Measurements from ENCODE around the gene ARHGEF28. TPM values are rescaled to one million over a fixed set of nuclear protein-coding genes. Genes with fewer than 3 reads are reported as not detected.

The ARHGEF28 gene
- total and polyA plus RNA-seq, 8 donors, result 13.9 to 156 (median 55.7) TPM

- Histone ChIP-seq H3K27me3 (no peaks in the 10 kb centered on the region), H3K9me3 (no peaks in the 10 kb centered on the region), H3K36me3 (no peaks in the 10 kb centered on the region), H3K4me1 (peaks cover 0 to 20% (median 4%) of the 10 kb centered on the region in 4 donors), H3K27ac (no peak overlapping the region), H3K4me3 (no peak overlapping the region)
- intact Hi-C loops (cut with DNase I; ENCODE audit: low total_unique reads), result no loop called here
- no peak for DNase-seq
- WGBS, 5 donors, result 53 to 67% (median 58%) methylated on average over 4 of the region's 4 CpGs
- TF ChIP-seq POLR2A (IDR thresholded peaks at IDR 0.05), result no peak
- TF ChIP-seq EP300 (IDR thresholded peaks at IDR 0.05), result no peak
- TF ChIP-seq POLR2AphosphoS5 (IDR thresholded peaks at IDR 0.05), result no peak
These were observed 114.3 kb downstream of the ARHGEF28 start for GRCh38 chr5:73740274-73740790.

GRCh38 chr5:73743161-73743560 lies 117.2 kb downstream of the ARHGEF28 start:
- H3K36me3 ChIP-seq, result no peaks in the 10 kb centered on the region
- H3K27me3 ChIP-seq, result no peaks in the 10 kb centered on the region
- H3K27ac ChIP-seq, result peak overlapping the region in 1 of 5 donors; percentile 20
- no peak for DNase-seq
- H3K9me3 ChIP-seq, result no peaks in the 10 kb centered on the region
- peaks cover 0 to 39% (median 12%) of the 10 kb centered on the region in 4 donors for H3K4me1 ChIP-seq
- intact Hi-C loops (cut with DNase I; ENCODE audit: low total_unique reads), result no loop called here
- WGBS, 5 donors, result 60 to 73% (median 66%) methylated on average over 2 of the region's 2 CpGs
- no peak for TF ChIP-seq CTCF (IDR thresholded peaks at IDR 0.05)
- no peak for TF ChIP-seq POLR2AphosphoS5 (IDR thresholded peaks at IDR 0.05)
- no peak for TF ChIP-seq POLR2A (IDR thresholded peaks at IDR 0.05)
- TF ChIP-seq EP300 (IDR thresholded peaks at IDR 0.05), result no peak
- H3K4me3 ChIP-seq, result no peak overlapping the region

DNA sequence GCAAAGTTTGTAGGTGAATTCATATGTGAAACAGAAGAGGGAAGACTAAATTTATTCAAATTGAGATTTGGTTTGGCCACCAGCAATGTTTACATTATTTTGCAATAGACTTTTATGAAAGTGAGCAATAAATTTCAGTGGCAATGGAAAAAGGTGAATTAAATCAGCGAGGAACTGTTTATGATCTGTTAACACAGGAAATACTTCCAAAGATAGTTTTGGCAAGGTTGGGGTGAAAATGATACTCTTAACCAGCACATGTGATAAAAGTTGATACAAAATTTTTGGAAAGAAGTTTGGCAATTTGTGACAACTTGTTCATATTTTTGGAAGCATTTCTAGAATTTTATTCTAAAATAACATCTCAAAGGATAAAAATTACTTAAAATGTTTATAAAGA lies 119.8 kb downstream of the ARHGEF28 start:
- Histone ChIP-seq H3K4me1 (peaks cover 20 to 65% (median 33%) of the 10 kb centered on the region in 4 donors), H3K27ac (no peak overlapping the region), H3K4me3 (no peak overlapping the region), H3K27me3 (no peaks in the 10 kb centered on the region), H3K36me3 (no peaks in the 10 kb centered on the region), H3K9me3 (no peaks in the 10 kb centered on the region)
- DNase-seq, result no peak
- TF ChIP-seq POLR2AphosphoS5 (IDR thresholded peaks at IDR 0.05), result no peak
- no peak for TF ChIP-seq EP300 (IDR thresholded peaks at IDR 0.05)
- no peak for TF ChIP-seq POLR2A (IDR thresholded peaks at IDR 0.05)
- TF ChIP-seq CTCF (IDR thresholded peaks at IDR 0.05), result no peak
- intact Hi-C loops (cut with DNase I; ENCODE audit: low total_unique reads), result no loop called here
- WGBS, 5 donors, result 19 to 68% (median 22%) methylated on average over 1 of the region's 1 CpG

DNA sequence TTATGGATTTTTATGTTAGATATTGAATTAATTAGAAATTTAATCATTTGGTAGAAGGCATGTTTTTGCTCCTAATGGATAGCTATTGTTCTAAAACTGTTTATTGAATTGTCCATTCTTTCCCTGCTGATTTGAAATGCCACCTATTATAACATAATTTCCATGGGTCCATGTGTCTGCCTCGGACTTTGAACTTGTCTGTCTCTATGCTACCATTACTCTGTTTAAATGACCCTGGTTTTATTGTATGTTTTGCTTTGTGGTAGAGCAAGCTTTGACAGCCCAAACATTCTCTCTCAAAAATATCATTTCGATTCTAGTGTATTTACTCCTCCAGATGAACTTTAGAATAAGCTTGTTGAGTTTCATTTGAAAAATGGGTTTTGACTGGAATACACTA lies 120.6 kb downstream of the ARHGEF28 start:
- WGBS, 5 donors, result 61 to 75% (median 65%) methylated on average over 2 of the region's 2 CpGs
- intact Hi-C loops (cut with DNase I; ENCODE audit: low total_unique reads), result no loop called here
- Histone ChIP-seq H3K4me3 (no peak overlapping the region), H3K27ac (no peak overlapping the region), H3K9me3 (no peaks in the 10 kb centered on the region), H3K27me3 (no peaks in the 10 kb centered on the region), H3K4me1 (peaks cover 20 to 73% (median 40%) of the 10 kb centered on the region in 4 donors), H3K36me3 (no peaks in the 10 kb centered on the region)
- DNase-seq, result no peak
- TF ChIP-seq POLR2A (IDR thresholded peaks at IDR 0.05) (no peak), POLR2AphosphoS5 (IDR thresholded peaks at IDR 0.05) (no peak), CTCF (IDR thresholded peaks at IDR 0.05) (no peak), EP300 (IDR thresholded peaks at IDR 0.05) (no peak)

- H3K27ac ChIP-seq, result peak overlapping the region in 4 of 5 donors; percentile 47 to 65 (median 55)
- no peaks in the 10 kb centered on the region for H3K9me3 ChIP-seq
- 32 to 60% (median 41%) methylated on average over 7 of the region's 7 CpGs for WGBS, 5 donors
- no peaks in the 10 kb centered on the region for H3K27me3 ChIP-seq
- no peak overlapping the region for H3K4me3 ChIP-seq
- peaks cover 0 to 11% (median 5%) of the 10 kb centered on the region in 4 donors for H3K36me3 ChIP-seq
- DNase-seq, result peak in 1 of 2 donors; percentile 9
- intact Hi-C loops (cut with DNase I; ENCODE audit: low total_unique reads), result no loop called here
- peaks cover 20 to 74% (median 44%) of the 10 kb centered on the region in 4 donors for H3K4me1 ChIP-seq
- TF ChIP-seq POLR2AphosphoS5 (IDR thresholded peaks at IDR 0.05), result no peak
- no peak for TF ChIP-seq CTCF (IDR thresholded peaks at IDR 0.05)
- no peak for TF ChIP-seq EP300 (IDR thresholded peaks at IDR 0.05)
- TF ChIP-seq POLR2A (IDR thresholded peaks at IDR 0.05), result no peak
These were observed 121.8 kb downstream of the ARHGEF28 start for GRCh38 chr5:73747696-73748380.
